ENCODE results near the gene DYSF.

The DYSF gene

DNA sequence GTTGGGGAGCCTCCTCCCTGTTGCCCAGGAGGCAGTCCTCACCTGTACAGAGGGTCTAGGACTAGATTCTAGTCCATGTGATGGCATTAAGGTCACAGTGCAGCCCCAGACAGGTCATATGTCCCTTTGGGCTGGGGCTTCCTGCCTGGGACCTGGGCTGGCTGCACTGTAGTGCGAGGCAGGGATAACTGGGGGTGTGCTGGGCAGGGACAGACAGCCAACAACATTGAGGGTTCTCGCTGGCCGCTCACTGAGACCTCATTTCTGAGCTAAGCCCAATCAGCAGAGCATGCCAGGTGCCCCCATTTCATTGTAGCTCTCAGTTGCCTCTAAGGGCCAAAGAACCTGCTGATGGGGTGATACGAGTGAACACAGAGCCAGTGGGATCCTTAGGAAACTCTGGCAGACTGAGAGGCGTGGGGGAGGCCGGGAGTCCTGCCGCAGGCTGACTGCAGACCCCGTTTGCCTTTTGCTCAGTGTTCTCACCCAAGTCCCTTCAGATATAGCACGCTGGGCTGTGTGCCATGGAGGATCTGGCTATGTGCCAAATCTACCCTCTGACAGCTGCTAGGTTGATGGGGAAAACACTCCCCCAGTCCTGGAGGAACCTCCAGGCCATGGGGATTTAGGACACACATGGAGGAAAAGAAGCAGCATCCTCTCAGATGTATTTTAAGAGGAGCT is 51.9 kb downstream of the DYSF start:
- DNase-seq = no peak

DNA sequence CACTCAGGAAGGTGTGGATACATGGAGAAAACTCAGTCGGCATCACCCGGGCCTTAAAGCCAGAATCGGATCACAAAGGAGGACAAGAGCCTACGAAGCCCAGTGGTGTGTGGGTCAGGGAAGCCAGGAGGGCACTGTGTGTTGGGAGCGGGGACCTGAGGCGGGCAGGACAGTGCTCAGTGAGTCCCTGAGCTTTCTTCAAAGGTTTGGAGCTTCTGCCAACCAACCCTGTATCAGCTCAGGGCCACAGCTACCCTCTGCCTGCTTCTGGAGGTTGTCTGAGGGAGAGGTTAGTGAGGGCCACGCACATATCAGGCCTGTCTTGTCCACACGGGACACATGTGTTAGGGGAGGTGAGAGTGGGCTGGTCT is 52.4 kb downstream of the DYSF start:
- DNase-seq = no peak

DNA sequence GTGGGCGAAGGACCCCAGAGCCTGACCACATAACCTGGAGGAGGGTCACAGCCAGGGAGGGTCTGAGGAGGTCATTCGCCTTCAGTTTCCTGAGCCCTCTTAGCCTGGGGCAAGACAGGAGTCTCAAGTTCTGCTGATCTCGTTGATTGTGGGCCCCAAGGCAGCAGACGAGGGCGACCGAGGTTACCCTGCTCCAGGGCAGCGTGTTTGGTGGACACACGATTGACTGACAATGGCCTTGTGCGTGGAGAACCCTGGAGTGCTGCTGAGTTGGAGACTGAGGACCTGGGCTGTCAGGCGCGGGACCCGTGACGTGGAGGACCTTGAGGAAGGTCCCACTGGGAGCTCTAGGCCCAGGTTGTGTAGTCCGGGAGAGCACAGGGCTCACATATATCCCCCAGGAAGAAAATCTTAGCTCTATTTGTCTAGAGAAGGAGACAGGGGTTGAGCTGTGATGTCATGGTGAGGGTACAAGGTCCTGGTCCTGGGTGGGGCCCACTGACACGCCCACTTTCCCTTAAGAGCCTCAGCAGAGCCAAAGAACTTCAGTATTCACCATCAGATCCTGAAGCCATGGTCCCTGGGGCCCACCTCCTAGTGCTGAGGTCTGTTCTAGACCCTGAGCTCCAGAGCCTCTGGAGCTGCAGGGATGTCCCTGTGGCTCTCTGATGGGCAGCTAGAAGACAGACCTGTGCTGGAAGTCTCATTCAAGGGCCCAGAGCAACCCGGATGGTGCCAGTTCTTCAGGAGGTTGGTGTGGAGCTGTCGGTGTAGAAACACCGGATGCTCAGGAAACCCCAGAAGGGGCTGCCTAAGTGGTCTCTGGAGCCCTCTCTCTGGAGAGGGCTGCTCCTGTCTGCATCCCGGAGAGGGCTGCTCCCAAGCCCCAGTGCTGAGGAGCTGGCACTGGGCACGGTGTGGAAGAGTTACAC is 53.1 kb downstream of the DYSF start:
- DNase-seq = no peak

GRCh38 chr2:71507476-71507875 is 54.1 kb downstream of the DYSF start:
- no peak for DNase-seq

DNA sequence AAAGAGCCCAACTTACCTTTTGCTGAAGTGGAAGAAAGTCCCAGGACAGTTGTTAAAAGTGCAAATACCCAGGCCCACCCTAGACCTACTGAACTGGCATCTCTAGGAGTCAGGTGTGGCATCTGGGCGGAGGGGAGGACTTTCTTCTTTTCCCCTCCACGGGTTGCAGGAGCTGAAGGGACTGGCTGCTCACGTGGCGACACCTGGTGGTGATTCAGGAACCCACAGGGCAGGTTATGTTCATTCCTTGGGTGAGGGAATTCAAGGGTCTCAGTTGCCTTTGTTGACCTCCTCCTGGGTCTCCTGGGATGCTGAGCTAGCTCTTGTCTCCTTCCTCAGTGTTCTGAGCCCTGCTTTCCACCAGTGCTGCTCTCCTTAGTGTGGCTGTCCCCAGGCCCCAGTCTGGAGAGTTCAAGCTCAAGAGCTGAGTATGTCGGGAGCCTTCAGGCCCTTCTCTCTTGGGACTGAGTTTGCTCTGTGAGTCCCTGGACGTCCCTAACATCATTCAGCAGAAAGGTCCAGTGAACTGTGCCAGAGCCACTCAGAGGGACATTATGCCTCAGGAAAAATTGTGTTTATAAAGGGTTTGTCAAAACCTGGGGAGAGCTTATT is 56.9 kb downstream of the DYSF start:
- DNase-seq = no peak

DNA sequence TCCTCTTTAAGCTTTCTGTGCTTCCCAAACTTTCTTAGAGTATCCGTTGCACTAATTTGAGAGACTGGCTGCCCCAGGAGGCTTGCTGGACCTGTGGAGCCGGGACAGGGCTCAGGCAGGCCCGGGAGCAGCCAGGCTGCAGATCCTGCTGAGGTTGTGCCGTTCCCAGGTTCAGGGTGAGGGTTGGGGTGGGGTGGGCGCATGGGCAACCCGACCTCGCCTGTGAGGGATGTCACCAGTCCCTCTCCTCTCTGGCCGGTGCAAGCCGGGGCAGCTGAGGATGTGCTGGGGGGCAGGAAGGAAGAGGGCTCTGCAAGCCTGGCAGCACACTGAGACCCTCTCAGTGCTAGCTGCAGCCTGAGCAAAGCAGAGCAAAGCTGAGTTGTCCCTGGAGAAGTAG is 57.6 kb downstream of the DYSF start:
- DNase-seq = no peak

- DNase-seq = no peak
Measured at GRCh38 chr2:71511776-71512175, 58.4 kb downstream of the DYSF start.

DNA sequence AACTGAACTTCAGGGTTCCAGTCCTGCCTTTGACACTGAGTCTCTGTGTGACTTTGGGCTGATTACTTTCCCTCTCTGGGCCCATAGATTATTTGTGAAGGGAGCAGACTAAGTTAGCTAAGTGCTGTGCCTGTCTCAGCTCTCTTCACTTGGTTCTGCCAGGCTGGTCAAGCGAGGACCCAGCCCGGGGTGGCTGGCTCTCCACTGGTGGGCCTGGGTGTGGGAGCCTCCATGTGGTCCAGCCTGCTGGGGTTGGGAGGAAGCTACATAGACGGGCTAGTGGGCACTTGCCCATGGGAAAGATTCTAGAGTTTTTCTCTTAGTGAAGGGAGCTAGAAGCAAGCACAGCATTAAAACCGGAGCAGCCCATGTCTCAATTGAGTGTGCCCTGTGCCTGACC is 59.0 kb downstream of the DYSF start:
- DNase-seq = no peak

GRCh38 chr2:71513096-71513495 is 59.7 kb downstream of the DYSF start:
- DNase-seq = no peak

DNA sequence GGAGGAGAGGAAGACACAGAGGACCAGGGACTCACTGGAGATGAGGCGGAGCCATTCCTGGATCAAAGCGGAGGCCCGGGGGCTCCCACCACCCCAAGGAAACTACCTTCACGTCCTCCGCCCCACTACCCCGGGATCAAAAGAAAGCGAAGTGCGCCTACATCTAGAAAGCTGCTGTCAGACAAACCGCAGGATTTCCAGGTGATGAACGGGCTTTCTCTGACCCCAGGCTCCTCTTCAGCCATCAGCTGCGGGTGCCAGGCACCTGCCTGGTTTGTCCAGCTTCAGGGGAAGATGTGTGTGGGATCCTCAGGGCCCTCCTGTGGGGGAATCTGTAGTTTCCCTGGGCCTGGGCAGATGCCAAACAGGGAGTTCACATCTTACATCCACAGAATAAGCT is 60.4 kb downstream of the DYSF start:
- DNase-seq = no peak

DNA sequence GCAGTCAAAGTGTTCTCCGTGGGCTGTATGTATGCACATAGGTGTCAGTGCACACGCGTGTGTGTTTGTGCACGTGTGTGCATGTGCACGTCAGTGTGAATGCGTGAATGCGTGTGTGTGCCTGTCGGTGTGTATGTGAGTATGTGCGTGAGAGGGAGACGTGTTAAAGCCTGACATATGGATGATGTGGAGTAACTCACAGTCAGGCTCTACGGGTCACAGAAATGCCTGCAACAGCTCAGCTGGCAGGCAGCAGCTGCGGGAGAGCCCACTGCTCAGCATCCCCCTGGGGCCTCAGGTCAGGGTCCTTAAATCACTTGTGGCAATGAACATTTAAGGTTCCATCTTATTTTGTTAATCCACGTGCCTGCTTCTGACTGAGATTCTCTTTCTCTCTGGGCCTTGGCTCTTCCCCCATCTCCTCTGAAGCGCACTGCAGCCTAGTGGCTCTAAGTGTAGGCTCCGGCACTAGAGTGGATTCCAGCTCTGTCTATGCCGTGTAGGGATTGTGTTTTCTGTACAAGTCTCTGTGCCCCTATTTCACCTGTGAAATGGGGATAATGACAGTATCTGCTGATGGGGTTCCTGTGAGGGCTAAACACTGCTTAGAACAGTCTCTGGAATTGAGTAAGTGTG is 63.0 kb downstream of the DYSF start:
- no peak for DNase-seq

DNA sequence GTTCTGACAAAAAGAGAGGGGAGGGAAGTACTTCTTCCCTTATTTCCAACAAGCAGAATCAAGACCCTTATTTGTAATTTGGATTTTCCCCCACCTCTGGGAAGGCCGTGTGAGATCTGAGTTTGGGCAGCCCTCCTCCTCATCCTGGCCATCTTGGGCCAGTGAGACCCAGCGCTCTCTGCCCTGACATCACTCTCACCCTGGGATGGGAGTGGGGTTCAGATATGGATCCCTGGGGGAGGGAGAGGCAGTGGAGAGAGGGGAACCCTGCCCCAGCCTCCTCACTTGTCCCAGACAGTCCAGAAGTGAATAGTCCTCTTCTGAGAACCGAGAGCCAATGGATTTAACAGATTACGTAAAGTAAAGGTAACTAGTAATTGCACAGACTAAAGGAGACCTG is 64.5 kb downstream of the DYSF start:
- no peak for DNase-seq

DNA sequence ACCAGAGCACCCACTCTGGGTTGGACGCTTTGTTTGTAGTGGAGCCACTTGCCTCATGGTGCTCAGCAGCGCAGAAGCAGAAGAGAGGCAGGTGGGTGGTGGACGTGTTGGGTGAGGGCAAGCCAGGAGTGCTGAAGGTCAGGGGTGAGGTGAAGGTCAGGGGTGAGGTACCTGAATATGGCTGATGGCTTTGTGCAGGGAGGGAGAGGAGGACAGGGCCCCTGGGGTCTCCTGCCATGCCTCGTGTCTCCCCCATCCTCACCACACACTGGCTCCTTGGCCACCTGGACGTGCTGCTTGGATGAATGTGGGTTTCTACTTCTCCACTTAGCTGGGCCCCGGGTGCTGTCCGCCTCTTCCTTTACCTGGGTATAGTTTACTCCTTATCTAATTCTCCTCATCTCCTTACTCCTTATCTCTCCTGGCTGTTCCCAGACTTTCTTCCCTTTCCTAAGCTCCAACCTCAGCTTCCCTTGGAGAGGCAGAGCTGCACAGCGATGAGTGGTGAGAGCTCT is 68.1 kb downstream of the DYSF start:
- DNase-seq = no peak

DNA sequence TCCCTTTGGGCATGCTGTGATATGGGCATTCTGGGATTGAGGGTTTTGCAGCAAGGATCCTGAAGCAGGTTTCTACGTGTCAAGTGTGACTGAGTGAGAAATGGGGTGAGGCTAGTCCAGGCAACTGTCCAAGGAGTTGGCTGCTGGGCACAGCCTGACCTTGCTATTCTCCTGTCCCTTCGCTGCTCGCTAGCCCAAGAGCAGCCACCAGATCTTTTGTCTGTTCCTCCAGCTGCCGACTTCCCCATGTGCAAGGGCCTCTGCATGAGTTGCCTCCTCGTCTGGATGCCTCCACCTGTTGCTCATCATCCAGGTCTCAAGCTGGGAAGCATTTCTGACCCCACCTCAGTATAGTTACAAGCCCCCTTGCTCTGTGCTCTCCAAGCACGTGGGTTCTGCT is 71.1 kb downstream of the DYSF start:
- no peak for DNase-seq

- DNase-seq = no peak
Measured at GRCh38 chr2:71526141-71526540, 72.8 kb downstream of the DYSF start.

DNA sequence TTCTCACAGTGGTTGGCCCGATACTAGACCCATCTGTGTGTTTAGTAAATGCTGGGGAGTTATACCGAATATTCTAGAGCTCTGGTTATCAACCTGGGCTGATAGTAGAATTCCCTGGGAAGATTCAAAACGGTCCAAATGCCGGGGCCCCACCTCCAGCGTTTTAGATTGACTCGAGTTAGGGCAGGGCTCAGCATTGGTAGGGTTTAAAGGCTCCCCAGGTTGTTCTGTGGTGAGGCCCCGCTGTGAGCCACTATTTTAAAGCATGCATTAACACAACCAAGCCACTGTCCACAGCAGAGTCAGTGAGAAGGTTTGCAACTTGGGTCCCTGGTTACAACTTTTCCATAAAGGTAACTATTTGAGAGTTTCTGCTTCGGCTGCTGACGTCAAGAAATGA is 73.6 kb downstream of the DYSF start:
- no peak for DNase-seq

GRCh38 chr2:71528131-71528591 is 74.8 kb downstream of the DYSF start:
- DNase-seq = no peak

GRCh38 chr2:71528749-71529148 is 75.4 kb downstream of the DYSF start:
- no peak for DNase-seq

DNA sequence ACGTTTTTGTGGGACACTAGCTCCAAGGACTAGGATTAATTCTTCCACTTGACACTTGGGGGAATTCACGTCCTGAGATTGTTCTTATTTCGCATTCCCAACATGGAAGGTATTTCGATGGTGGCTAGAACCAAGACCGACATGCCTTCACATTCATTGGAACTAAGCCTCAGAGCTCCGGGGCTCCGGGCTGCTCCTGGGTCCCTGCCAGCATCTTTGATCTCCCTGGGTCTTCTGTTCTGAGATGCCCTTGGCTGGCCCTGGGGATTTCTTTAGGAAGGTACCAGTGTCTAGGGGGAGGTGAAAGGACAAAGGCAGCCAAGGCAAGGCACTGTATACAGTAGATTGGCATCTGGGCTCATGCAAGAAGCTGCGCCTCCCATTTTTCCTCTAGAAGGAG is 76.8 kb downstream of the DYSF start:
- no peak for DNase-seq

- no peak for DNase-seq
Measured at GRCh38 chr2:71530641-71531332, 77.4 kb downstream of the DYSF start.

GRCh38 chr2:71531522-71532047 is 78.2 kb downstream of the DYSF start:
- no peak for DNase-seq

DNA sequence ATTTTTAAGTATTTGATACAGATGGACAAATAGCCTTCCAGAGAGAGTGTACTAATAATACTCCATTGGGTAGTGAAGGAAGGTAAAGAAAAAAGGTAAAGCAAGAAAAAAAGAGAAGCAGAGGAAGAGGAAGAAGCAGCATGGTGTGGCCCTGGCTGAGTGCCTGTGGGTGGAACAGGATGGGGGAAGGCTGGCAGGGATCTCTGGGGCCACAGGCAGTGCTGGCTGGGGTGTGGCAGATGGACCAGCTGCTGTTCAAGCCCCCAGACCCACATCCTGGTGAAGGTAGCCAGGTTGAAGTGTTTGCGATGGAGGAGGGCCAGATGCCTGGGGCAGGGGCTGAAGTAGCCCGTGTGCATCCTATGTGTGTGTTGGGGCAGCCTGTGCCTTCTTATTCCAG is 79.0 kb downstream of the DYSF start:
- DNase-seq = no peak
